ENCODE results near the gene PAFAH1B1.
A peak's percentile ranks its signal among the peaks of the same experiment; 100 is the strongest.

Gene PAFAH1B1

GRCh38 chr17:2682176-2682938, 88.9 kb downstream of the PAFAH1B1 start:
- Histone ChIP-seq H3K27ac (ENCODE audit: low read depth, low read length) (no peak overlapping the region), H3K4me2 (ENCODE audit: low read length) (no peak overlapping the region), H3K4me3 (ENCODE audit: low read length) (no peak overlapping the region), H4K5ac (ENCODE audit: low read length) (no peak overlapping the region), H2BK5ac (ENCODE audit: low read length) (no peak overlapping the region), H3K79me1 (ENCODE audit: low read length) (no peaks in the 10 kb centered on the region), H3K79me2 (ENCODE audit: control insufficient read depth, insufficient read depth, low read length) (no peaks in the 10 kb centered on the region), H3K23ac (ENCODE audit: low read length) (no peak overlapping the region), H3K18ac (ENCODE audit: low read length) (no peak overlapping the region), H3K4ac (ENCODE audit: low read depth, low read length) (no peak overlapping the region), H2BK120ac (ENCODE audit: low read depth, low read length) (no peak overlapping the region), H3K9ac (ENCODE audit: low read length) (no peak overlapping the region), H2AK5ac (ENCODE audit: low read length) (no peak overlapping the region), H4K8ac (ENCODE audit: low read depth, low read length) (no peak overlapping the region), H3K36me3 (ENCODE audit: control insufficient read depth, insufficient read depth, low read length) (peaks cover 7% of the 10 kb centered on the region), H3K27me3 (ENCODE audit: insufficient read depth, low read length, poor library complexity) (no peaks in the 10 kb centered on the region), H3K56ac (ENCODE audit: low read length) (no peak overlapping the region), H2BK15ac (replicated peaks; ENCODE audit: low read depth) (no peak overlapping the region), H3K4me1 (ENCODE audit: control insufficient read depth, low read depth, low read length) (no peaks in the 10 kb centered on the region)
- no CpG with 5 or more reads among the region's 3 CpGs for WGBS (ENCODE audit: extremely low coverage, insufficient coverage, low lambda C conversion rate)
- no peak for DNase-seq

DNA sequence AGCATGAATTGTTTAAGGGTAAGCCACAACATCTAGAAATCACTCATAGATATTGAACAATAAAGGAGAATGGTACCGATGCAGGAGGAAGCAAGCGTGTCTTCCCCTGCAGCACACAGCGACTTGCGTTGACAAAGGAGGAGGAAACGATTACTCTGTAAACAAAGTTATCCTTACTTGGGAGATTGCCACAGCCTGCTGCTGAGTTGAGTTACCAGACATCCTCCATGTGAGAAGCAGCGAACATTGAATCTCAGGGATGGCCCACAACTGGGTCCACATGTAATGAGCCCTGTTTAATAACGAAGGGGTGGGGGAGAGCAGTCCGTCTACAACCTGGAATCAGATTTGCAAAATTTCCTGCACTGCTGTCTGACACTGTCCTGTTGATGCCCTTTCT, 90.5 kb downstream of the PAFAH1B1 start:
- H2AK5ac ChIP-seq (ENCODE audit: low read length) = no peak overlapping the region
- H3K27me3 ChIP-seq (ENCODE audit: insufficient read depth, low read length, poor library complexity) = no peaks in the 10 kb centered on the region
- no peak overlapping the region for H3K4me2 ChIP-seq (ENCODE audit: low read length)
- no peak overlapping the region for H2BK120ac ChIP-seq (ENCODE audit: low read depth, low read length)
- H3K56ac ChIP-seq (ENCODE audit: low read length) = no peak overlapping the region
- H3K36me3 ChIP-seq (ENCODE audit: control insufficient read depth, insufficient read depth, low read length) = peaks cover 7% of the 10 kb centered on the region
- H2BK15ac ChIP-seq (replicated peaks; ENCODE audit: low read depth) = no peak overlapping the region
- no peaks in the 10 kb centered on the region for H3K79me1 ChIP-seq (ENCODE audit: low read length)
- H4K5ac ChIP-seq (ENCODE audit: low read length) = no peak overlapping the region
- H3K23ac ChIP-seq (ENCODE audit: low read length) = no peak overlapping the region
- H3K79me2 ChIP-seq (ENCODE audit: control insufficient read depth, insufficient read depth, low read length) = no peaks in the 10 kb centered on the region
- no peak overlapping the region for H3K9ac ChIP-seq (ENCODE audit: low read length)
- no peak overlapping the region for H3K4ac ChIP-seq (ENCODE audit: low read depth, low read length)
- no peak for DNase-seq
- no peak overlapping the region for H3K4me3 ChIP-seq (ENCODE audit: low read length)
- H2BK5ac ChIP-seq (ENCODE audit: low read length) = no peak overlapping the region
- no peak overlapping the region for H4K8ac ChIP-seq (ENCODE audit: low read depth, low read length)
- H3K18ac ChIP-seq (ENCODE audit: low read length) = no peak overlapping the region
- no CpG with 5 or more reads among the region's 8 CpGs for WGBS (ENCODE audit: extremely low coverage, insufficient coverage, low lambda C conversion rate)
- no peak overlapping the region for H3K27ac ChIP-seq (ENCODE audit: low read depth, low read length)
- H3K4me1 ChIP-seq (ENCODE audit: control insufficient read depth, low read depth, low read length) = no peaks in the 10 kb centered on the region

- Histone ChIP-seq H4K5ac (ENCODE audit: low read length) (no peak overlapping the region), H3K4ac (ENCODE audit: low read depth, low read length) (no peak overlapping the region), H3K36me3 (ENCODE audit: control insufficient read depth, insufficient read depth, low read length) (peaks cover 7% of the 10 kb centered on the region), H2BK15ac (replicated peaks; ENCODE audit: low read depth) (no peak overlapping the region), H2BK5ac (ENCODE audit: low read length) (no peak overlapping the region), H3K18ac (ENCODE audit: low read length) (no peak overlapping the region), H3K4me1 (ENCODE audit: control insufficient read depth, low read depth, low read length) (no peaks in the 10 kb centered on the region), H3K4me2 (ENCODE audit: low read length) (no peak overlapping the region), H3K23ac (ENCODE audit: low read length) (no peak overlapping the region), H3K9ac (ENCODE audit: low read length) (no peak overlapping the region), H3K27ac (ENCODE audit: low read depth, low read length) (peak overlapping the region; percentile 27), H3K56ac (ENCODE audit: low read length) (no peak overlapping the region), H3K79me2 (ENCODE audit: control insufficient read depth, insufficient read depth, low read length) (no peaks in the 10 kb centered on the region), H3K4me3 (ENCODE audit: low read length) (no peak overlapping the region), H2AK5ac (ENCODE audit: low read length) (no peak overlapping the region), H4K8ac (ENCODE audit: low read depth, low read length) (no peak overlapping the region), H3K79me1 (ENCODE audit: low read length) (no peaks in the 10 kb centered on the region), H2BK120ac (ENCODE audit: low read depth, low read length) (no peak overlapping the region), H3K27me3 (ENCODE audit: insufficient read depth, low read length, poor library complexity) (no peaks in the 10 kb centered on the region)
- WGBS (ENCODE audit: extremely low coverage, insufficient coverage, low lambda C conversion rate) = no CpG with 5 or more reads among the region's 18 CpGs
- DNase-seq = no peak
Measured at GRCh38 chr17:2684549-2684948, 91.1 kb downstream of the PAFAH1B1 start.

DNA sequence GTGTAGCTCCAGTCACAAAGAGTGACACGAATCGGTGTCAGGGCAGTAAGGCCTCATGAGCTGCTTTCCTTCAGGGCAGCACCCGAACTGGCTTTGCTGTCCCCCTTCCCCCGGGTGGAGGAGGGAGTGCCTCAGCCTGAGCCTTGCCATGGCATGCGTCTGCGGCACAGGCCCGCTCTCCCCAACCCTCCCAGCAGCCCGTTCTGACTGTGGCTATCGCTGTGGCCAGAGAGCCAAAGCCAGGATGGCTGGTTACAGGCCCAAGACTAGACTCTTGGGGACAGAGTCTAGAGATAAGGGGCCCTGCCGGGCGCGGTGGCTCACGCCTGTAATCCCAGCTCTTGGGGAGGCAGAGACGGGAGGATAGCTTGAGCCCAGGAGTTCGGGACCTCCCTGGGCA, 92.2 kb downstream of the PAFAH1B1 start:
- no peak overlapping the region for H4K8ac ChIP-seq (ENCODE audit: low read depth, low read length)
- no peak overlapping the region for H2AK5ac ChIP-seq (ENCODE audit: low read length)
- H3K4ac ChIP-seq (ENCODE audit: low read depth, low read length) = no peak overlapping the region
- no peak overlapping the region for H3K4me3 ChIP-seq (ENCODE audit: low read length)
- no peak overlapping the region for H3K4me2 ChIP-seq (ENCODE audit: low read length)
- H3K27me3 ChIP-seq (ENCODE audit: insufficient read depth, low read length, poor library complexity) = no peaks in the 10 kb centered on the region
- H2BK5ac ChIP-seq (ENCODE audit: low read length) = no peak overlapping the region
- no peak for DNase-seq
- no peak overlapping the region for H3K23ac ChIP-seq (ENCODE audit: low read length)
- no peak overlapping the region for H3K27ac ChIP-seq (ENCODE audit: low read depth, low read length)
- H3K36me3 ChIP-seq (ENCODE audit: control insufficient read depth, insufficient read depth, low read length) = peaks cover 4% of the 10 kb centered on the region
- H3K18ac ChIP-seq (ENCODE audit: low read length) = no peak overlapping the region
- no peak overlapping the region for H3K9ac ChIP-seq (ENCODE audit: low read length)
- H2BK120ac ChIP-seq (ENCODE audit: low read depth, low read length) = no peak overlapping the region
- H3K4me1 ChIP-seq (ENCODE audit: control insufficient read depth, low read depth, low read length) = no peaks in the 10 kb centered on the region
- no peak overlapping the region for H3K56ac ChIP-seq (ENCODE audit: low read length)
- no peaks in the 10 kb centered on the region for H3K79me1 ChIP-seq (ENCODE audit: low read length)
- H3K79me2 ChIP-seq (ENCODE audit: control insufficient read depth, insufficient read depth, low read length) = no peaks in the 10 kb centered on the region
- no peak overlapping the region for H2BK15ac ChIP-seq (replicated peaks; ENCODE audit: low read depth)
- no CpG with 5 or more reads among the region's 15 CpGs for WGBS (ENCODE audit: extremely low coverage, insufficient coverage, low lambda C conversion rate)
- no peak overlapping the region for H4K5ac ChIP-seq (ENCODE audit: low read length)

DNA sequence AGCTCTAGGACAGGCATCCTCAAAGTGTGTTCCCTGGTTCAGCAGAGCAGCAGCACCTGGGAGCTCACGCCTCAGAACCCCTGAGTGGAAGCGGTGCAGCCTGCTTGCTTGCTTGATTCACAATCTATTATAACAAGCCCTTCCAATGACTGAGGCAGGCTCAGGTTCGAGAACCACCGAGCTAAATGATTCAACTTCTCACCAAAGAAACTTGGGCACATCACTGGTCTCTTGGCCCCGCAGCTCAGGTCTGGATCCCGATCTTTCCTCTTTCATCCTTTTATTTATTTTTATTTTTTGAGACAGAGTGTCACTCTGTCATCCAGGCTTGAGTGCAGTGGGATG, 93.6 kb downstream of the PAFAH1B1 start:
- no peaks in the 10 kb centered on the region for H3K79me1 ChIP-seq (ENCODE audit: low read length)
- H2BK120ac ChIP-seq (ENCODE audit: low read depth, low read length) = no peak overlapping the region
- no peak overlapping the region for H4K8ac ChIP-seq (ENCODE audit: low read depth, low read length)
- H3K4me1 ChIP-seq (ENCODE audit: control insufficient read depth, low read depth, low read length) = no peaks in the 10 kb centered on the region
- H4K5ac ChIP-seq (ENCODE audit: low read length) = no peak overlapping the region
- H3K36me3 ChIP-seq (ENCODE audit: control insufficient read depth, insufficient read depth, low read length) = peaks cover 1% of the 10 kb centered on the region
- WGBS (ENCODE audit: extremely low coverage, insufficient coverage, low lambda C conversion rate) = no CpG with 5 or more reads among the region's 6 CpGs
- H3K27ac ChIP-seq (ENCODE audit: low read depth, low read length) = no peak overlapping the region
- no peak for DNase-seq
- no peak overlapping the region for H3K4me2 ChIP-seq (ENCODE audit: low read length)
- no peaks in the 10 kb centered on the region for H3K27me3 ChIP-seq (ENCODE audit: insufficient read depth, low read length, poor library complexity)
- no peak overlapping the region for H3K18ac ChIP-seq (ENCODE audit: low read length)
- no peak overlapping the region for H2AK5ac ChIP-seq (ENCODE audit: low read length)
- no peak overlapping the region for H3K23ac ChIP-seq (ENCODE audit: low read length)
- no peak overlapping the region for H3K4me3 ChIP-seq (ENCODE audit: low read length)
- no peak overlapping the region for H3K56ac ChIP-seq (ENCODE audit: low read length)
- H2BK15ac ChIP-seq (replicated peaks; ENCODE audit: low read depth) = no peak overlapping the region
- H3K79me2 ChIP-seq (ENCODE audit: control insufficient read depth, insufficient read depth, low read length) = no peaks in the 10 kb centered on the region
- no peak overlapping the region for H2BK5ac ChIP-seq (ENCODE audit: low read length)
- H3K4ac ChIP-seq (ENCODE audit: low read depth, low read length) = no peak overlapping the region
- no peak overlapping the region for H3K9ac ChIP-seq (ENCODE audit: low read length)

Measured in mesendoderm (in vitro differentiated cells).